ENCODE data around the gene CD244.
"Not testable (repeated sequence)": the region's sequence is repeated elsewhere in the genome, so short reads cannot be mapped to it uniquely, and the experiment has no call there.

CD244 gene

GRCh38 chr1:160789702-160790611 is 72.7 kb downstream of the CD244 start:
- no peaks in the 10 kb centered on the region for H3K36me3 ChIP-seq (ENCODE audit: control insufficient read depth in 5 of 5, insufficient read depth in 5 of 5, low read length in 5 of 5)
- no peaks in the 10 kb centered on the region for H3K4me1 ChIP-seq (ENCODE audit: control insufficient read depth in 5 of 5, insufficient read depth in 5 of 5, low read length in 5 of 5)
- peaks cover 0 to 3% (median 0%) of the 10 kb centered on the region in 5 donors for H3K9me3 ChIP-seq (ENCODE audit: control insufficient read depth in 5 of 5, low read length in 5 of 5)
- H3K27me3 ChIP-seq (ENCODE audit: control insufficient read depth in 5 of 5, insufficient read depth in 4 of 5, low read length in 5 of 5): no peaks in the 10 kb centered on the region
- no peak overlapping the region for H3K27ac ChIP-seq (ENCODE audit: low read depth, low read length)
- H3K4me3 ChIP-seq (ENCODE audit: low read depth in 1 of 5, low read length in 5 of 5): no peak overlapping the region
- no peak overlapping the region for H3K9ac ChIP-seq (ENCODE audit: low read length in 5 of 5)

- Histone ChIP-seq H3K27ac (ENCODE audit: low read depth, low read length) (no peak overlapping the region), H3K27me3 (ENCODE audit: control insufficient read depth in 5 of 5, insufficient read depth in 4 of 5, low read length in 5 of 5) (no peaks in the 10 kb centered on the region), H3K4me1 (ENCODE audit: control insufficient read depth in 5 of 5, insufficient read depth in 5 of 5, low read length in 5 of 5) (no peaks in the 10 kb centered on the region), H3K9ac (ENCODE audit: low read length in 5 of 5) (no peak overlapping the region), H3K36me3 (ENCODE audit: control insufficient read depth in 5 of 5, insufficient read depth in 5 of 5, low read length in 5 of 5) (no peaks in the 10 kb centered on the region), H3K9me3 (ENCODE audit: control insufficient read depth in 5 of 5, low read length in 5 of 5) (peaks cover 0 to 3% (median 0%) of the 10 kb centered on the region in 5 donors), H3K4me3 (ENCODE audit: low read depth in 1 of 5, low read length in 5 of 5) (no peak overlapping the region)
Observed at GRCh38 chr1:160789051-160789701, 73.5 kb downstream of the CD244 start.

- not testable (repeated sequence) for H3K27me3 ChIP-seq (ENCODE audit: control insufficient read depth in 5 of 5, insufficient read depth in 4 of 5, low read length in 5 of 5); H3K4me1 ChIP-seq (ENCODE audit: control insufficient read depth in 5 of 5, insufficient read depth in 5 of 5, low read length in 5 of 5); H3K36me3 ChIP-seq (ENCODE audit: control insufficient read depth in 5 of 5, insufficient read depth in 5 of 5, low read length in 5 of 5); H3K9me3 ChIP-seq (ENCODE audit: control insufficient read depth in 5 of 5, low read length in 5 of 5); H3K9ac ChIP-seq (ENCODE audit: low read length in 5 of 5); H3K27ac ChIP-seq (ENCODE audit: low read depth, low read length); H3K4me3 ChIP-seq (ENCODE audit: low read depth in 1 of 5, low read length in 5 of 5)
Observed at GRCh38 chr1:160782988-160783765, 79.5 kb downstream of the CD244 start.

- H3K27me3 ChIP-seq (ENCODE audit: control insufficient read depth in 5 of 5, insufficient read depth in 4 of 5, low read length in 5 of 5): no peaks in the 10 kb centered on the region
- H3K27ac ChIP-seq (ENCODE audit: low read depth, low read length): no peak overlapping the region
- no peak overlapping the region for H3K9ac ChIP-seq (ENCODE audit: low read length in 5 of 5)
- H3K4me1 ChIP-seq (ENCODE audit: control insufficient read depth in 5 of 5, insufficient read depth in 5 of 5, low read length in 5 of 5): no peaks in the 10 kb centered on the region
- no peak overlapping the region for H3K4me3 ChIP-seq (ENCODE audit: low read depth in 1 of 5, low read length in 5 of 5)
- no peaks in the 10 kb centered on the region for H3K36me3 ChIP-seq (ENCODE audit: control insufficient read depth in 5 of 5, insufficient read depth in 5 of 5, low read length in 5 of 5)
- H3K9me3 ChIP-seq (ENCODE audit: control insufficient read depth in 5 of 5, low read length in 5 of 5): no peaks in the 10 kb centered on the region
Observed at GRCh38 chr1:160781914-160782689, 80.6 kb downstream of the CD244 start.

- Histone ChIP-seq H3K4me1 (ENCODE audit: control insufficient read depth in 5 of 5, insufficient read depth in 5 of 5, low read length in 5 of 5) (no peaks in the 10 kb centered on the region), H3K9ac (ENCODE audit: low read length in 5 of 5) (no peak overlapping the region), H3K27me3 (ENCODE audit: control insufficient read depth in 5 of 5, insufficient read depth in 4 of 5, low read length in 5 of 5) (peaks cover 0 to 3% (median 0%) of the 10 kb centered on the region in 5 donors), H3K4me3 (ENCODE audit: low read depth in 1 of 5, low read length in 5 of 5) (no peak overlapping the region), H3K36me3 (ENCODE audit: control insufficient read depth in 5 of 5, insufficient read depth in 5 of 5, low read length in 5 of 5) (no peaks in the 10 kb centered on the region), H3K27ac (ENCODE audit: low read depth, low read length) (no peak overlapping the region), H3K9me3 (ENCODE audit: control insufficient read depth in 5 of 5, low read length in 5 of 5) (no peaks in the 10 kb centered on the region)
Observed at GRCh38 chr1:160781186-160781766, 81.4 kb downstream of the CD244 start.

- Histone ChIP-seq H3K27me3 (ENCODE audit: control insufficient read depth in 5 of 5, insufficient read depth in 4 of 5, low read length in 5 of 5) (peaks cover 0 to 5% (median 1%) of the 10 kb centered on the region in 5 donors), H3K9me3 (ENCODE audit: control insufficient read depth in 5 of 5, low read length in 5 of 5) (no peaks in the 10 kb centered on the region), H3K9ac (ENCODE audit: low read length in 5 of 5) (no peak overlapping the region), H3K36me3 (ENCODE audit: control insufficient read depth in 5 of 5, insufficient read depth in 5 of 5, low read length in 5 of 5) (no peaks in the 10 kb centered on the region), H3K4me3 (ENCODE audit: low read depth in 1 of 5, low read length in 5 of 5) (no peak overlapping the region), H3K27ac (ENCODE audit: low read depth, low read length) (no peak overlapping the region), H3K4me1 (ENCODE audit: control insufficient read depth in 5 of 5, insufficient read depth in 5 of 5, low read length in 5 of 5) (no peaks in the 10 kb centered on the region)
Observed at GRCh38 chr1:160780398-160780755, 82.3 kb downstream of the CD244 start.

Data from subcutaneous abdominal adipose tissue (tissue), 5 donors.